ENCODE data around the gene COA8.
"Not testable (repeated sequence)": the region's sequence is repeated elsewhere in the genome, so short reads cannot be mapped to it uniquely, and the experiment has no call there.

The COA8 gene

GRCh38 chr14:103562429-103563225 is at the start of gene COA8, which contains the start of gene BAG5:
COA8 (plus strand) TSS chr14:103562960; CDS start chr14:103563002, 42 bp downstream.
BAG5 (minus strand) TSS chr14:103562657; CDS start chr14:103561164, 1,493 bp downstream.
- peak; percentile 87 for DNase-seq

- DNase-seq: peak; percentile 27
Measured at GRCh38 chr14:103514596-103515421, 48.0 kb upstream of the COA8 start.

DNA sequence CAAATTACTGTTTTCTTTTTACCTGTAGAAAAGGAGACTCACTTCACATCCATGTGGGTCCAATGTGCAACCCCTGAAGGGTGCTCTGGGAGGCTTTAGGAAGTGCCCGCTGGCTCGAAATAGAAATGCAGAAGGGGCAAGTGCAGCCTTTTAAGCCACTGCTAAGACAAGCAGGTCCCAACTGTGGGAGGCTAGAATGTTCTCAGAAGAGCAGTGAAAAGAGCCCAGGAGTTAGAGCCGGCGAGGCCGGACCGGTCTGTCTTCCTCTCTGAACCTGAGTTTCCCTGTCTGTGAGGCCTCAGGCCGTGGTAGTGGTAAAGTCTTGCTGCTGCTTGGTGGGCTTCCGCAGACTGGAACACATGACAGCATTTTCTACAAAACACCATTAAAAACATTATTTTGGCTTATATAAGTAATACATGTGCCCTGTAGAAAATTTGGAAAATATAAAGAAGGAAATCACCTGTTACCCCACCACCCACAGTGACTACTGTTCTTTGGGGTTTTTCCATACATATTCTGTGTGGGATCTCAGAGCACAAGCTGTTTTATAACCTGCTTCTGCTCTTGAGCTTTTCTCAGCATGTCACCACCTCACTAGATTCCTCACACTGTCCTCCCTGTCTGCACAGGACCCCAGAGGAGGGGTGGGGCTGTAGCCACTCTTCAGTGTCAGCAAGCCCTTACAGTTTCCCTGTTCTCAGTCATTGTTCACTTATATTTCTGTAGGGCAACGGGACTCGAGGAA is 46.2 kb upstream of the COA8 start:
- peak; percentile 18 for DNase-seq

DNA sequence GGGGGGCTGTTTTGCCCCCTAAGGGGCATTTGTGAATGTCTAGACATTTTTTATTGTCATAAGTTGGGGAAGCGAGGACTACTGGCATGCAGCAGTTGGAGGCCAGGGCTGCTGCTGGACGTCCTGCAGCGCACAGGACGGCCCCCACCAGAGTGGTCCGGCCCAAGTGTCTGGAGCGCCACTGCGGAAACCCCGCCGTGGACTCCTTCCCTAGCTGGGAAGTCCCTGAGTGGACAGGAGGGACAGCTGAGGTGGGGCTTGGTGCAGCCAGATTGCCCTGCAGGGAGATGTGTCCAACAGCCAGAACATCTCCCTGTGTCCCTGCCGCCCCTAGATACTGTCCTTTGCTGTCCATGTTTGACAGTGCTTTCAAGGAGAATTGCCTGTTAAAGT is 45.6 kb upstream of the COA8 start:
- no peak for DNase-seq

DNA sequence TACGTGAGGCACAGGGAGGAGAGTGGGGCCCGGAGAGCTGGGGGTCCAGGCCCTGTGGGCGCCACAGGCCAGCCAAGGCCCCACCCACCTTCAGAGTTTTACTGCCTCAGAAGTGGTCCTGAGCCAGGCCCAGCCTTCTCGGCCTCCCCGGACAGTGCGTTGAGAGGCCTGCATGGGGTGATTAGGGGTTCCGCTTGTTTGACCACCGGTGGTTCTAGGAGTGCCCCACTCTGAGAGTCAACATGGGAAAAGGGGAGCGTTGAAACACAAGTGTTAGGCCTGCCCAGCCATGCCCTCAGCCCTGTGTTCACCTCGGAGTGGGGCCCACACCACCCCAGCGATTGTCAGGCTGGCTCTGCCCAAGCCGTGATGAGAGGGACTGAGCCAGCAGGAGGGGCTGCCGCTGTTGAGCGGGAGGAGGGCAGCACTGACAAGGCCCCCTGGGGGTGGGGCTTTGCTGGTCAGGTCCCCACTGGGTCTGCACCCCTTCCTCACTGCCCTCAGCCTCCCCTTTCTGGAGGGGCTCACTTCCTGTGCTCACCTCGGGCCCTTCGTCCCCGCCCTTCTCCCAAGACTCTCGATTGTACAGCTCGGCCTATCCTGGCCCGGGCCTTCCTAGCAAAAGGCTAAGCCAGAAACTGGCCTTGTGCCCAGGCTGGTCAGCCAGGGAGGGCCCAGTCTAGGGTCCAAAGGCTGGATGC is 44.9 kb upstream of the COA8 start:
- DNase-seq: no peak

GRCh38 chr14:103518422-103519042 is 44.2 kb upstream of the COA8 start:
- peak; percentile 63 for DNase-seq

DNA sequence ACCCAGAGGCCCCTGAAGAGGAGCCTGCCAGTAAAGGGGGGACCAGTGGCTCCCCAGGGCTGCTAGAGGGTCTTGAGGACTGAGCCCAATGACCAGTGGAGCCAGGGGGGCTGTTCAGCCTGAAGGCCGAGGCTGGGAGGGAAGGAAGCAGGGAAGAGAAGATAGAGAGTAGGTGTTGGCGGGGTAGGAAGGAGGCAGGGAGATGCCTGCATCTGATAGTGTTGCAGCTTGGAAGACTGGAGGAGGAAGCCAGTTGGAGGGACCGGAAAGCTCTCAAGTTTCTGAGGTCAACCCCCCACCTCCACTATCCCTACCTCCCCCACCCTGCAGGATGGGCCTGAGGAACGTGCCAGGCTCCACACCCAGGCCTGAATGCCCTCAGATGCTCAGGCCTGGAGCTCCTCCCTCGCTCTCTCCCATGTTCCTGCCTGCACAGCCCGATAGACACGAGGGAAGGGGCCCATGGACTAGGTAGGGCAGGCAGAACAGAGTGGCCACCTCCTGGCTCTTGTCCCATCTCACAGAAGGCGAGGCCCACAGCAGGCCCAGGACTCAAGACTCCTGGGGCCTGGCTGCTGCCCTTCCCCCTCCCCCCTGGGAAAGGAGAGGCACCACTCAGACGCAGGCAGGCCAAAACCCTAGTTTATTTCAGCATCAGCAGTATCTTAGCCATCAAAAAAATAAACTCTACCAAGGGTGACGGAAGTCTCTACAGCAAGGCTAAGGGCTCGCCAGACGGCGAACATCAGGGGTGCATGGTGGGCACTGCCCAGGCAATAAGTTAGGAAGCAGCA is 43.5 kb upstream of the COA8 start:
- no peak for DNase-seq

- no peak for DNase-seq
Measured at GRCh38 chr14:103519837-103520212, 42.9 kb upstream of the COA8 start.

DNA sequence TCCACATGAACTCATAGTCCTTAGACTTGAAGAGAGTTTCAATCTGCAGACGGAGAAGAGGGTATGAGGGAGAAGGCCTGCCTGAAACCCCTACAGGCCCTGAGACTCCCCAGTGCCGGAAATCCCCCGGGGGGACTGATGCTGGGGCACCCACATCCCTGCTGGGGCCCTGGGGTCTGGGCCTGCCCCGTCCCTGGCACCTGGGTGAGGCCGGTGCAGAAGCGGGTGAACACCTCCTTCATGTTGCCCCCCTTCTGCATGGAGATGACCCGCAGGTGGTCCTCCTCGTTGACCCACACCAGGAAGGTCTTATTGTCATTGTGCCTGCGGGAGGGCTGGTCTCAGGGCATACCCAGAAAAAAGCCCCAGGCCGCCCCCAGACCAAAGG is 42.5 kb upstream of the COA8 start:
- DNase-seq: no peak

DNA sequence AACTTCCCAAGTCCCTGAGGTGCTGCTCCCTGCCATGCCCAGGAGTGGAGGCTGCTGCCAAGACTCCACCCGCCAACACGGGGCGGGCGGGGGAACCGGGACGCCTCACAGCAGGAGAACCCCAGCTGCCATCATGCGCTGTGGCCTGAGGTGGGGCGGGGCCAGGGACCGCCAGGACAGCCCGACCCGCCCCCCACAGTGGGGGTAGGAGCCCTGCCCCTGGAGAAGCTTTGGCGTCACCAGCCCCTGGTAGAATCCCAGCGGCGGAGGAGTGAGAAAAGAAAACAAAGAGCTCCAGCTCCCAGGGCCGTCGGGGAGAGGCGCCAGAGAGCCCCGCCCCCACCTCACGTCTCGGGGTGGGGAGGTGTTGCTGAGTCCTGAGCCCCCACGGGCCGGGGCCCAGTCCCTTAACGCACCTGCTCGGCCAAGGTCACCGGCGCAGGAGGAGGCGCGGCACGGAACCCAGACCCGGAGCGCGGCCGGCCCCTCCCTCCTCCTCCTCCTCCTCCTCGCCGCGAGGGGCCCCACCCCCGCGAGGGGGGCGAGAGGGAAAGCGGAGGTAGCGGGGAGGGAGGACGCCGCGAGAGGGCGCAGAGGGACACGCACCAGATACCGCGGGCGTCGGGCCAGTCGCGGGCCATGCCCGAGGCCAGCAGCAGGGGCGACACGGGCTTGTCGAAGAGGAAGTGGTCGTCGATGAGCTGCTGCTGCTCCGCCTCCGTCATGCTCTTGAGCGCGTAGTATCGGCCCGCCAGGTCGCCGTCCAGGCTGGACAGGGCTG is 41.9 kb upstream of the COA8 start:
- peak; percentile 61 for DNase-seq

DNA sequence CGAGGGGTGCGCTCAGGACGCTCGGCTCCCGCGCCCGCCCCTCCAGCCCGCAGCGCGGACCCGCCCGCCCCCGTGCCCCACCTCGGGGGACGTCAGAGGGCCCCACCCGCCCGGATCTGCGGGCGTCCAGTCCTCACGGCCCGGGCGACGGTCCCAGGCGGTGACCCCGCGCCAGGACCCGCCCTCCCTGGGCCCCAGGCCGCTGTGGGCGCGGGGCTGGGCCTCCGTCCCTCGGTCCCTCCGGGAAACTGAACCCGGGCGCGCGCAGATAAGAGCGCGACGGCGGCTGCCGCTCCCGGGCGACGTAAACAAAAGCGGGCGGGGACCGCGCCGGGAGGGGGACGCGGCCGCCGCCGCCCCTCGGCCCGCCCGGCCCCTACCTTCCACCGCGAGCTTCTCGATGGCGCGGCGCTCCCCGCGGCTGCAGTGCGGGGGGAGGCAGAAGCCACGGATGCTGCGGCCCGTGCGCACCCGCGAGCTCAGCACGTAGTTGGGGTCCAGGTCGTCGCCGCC is 41.3 kb upstream of the COA8 start:
- no peak for DNase-seq

- DNase-seq: no peak
Measured at GRCh38 chr14:103521951-103522563, 40.7 kb upstream of the COA8 start.

- DNase-seq: no peak
Measured at GRCh38 chr14:103522649-103523574, 39.8 kb upstream of the COA8 start, which contains the start of gene CKB. CKB (minus strand) TSS chr14:103522830; CDS start chr14:103522493, 337 bp downstream.

DNA sequence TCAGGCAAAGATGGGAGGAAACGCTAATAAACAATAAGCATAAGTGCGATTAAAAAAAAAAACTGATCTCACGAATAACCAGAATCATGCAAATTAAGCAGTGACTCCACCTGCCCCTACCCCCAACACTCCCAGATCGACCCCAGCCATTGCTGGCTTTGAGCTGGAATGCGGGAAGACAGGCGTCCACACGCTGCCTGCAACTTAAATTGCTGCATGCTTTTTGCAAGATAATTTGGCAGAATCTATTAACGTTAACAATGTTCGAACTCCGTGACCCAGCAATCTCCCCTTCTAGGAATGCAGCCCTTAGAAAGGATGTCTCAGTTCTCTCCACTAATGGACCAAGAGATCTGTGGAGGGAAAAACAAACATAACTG is 39.2 kb upstream of the COA8 start:
- DNase-seq: no peak

DNA sequence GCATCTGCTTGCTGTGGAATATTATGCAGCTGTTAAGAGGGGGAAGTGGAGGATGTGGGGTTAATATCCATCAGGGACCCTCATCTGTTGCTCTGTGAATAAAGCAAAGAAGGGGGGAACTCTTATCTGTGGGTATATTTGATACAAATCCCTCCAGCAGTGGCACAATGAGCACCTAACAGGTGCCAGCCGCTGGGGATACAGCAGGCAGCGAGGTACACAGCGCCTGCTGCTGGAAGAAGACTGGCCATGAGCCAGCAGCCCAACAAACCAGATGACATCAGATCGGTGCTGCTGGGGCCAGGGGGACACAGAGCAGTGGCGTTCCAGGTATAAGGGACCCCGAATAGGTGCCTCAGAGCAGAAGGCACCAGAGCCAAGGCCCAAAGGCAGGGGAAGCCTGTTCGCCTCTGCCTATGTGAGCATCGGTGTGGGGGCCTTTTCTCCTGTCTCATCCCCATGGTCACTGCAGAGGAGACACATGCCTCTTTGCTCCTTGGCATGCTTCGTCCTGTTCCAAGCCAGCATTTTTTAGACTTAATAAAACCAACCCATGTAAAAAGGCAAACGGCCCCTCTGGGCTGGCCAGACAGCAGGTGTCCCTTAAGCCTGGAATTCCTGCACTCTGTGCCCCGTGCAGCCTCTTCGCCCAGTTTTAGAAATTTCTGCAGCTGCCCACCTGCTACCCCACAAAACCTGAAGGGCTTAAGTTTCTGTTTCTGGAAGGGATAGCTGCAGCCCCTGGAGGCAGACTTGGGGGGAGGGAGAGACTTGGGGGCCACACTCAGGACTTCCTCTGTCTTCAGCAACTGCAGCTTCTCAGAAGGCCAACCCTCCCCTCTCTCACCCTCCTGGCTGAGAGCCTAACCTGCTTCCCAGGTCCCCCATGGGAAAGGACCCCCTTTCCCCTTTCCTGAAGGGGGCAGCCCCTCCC is 38.5 kb upstream of the COA8 start:
- DNase-seq: no peak

DNA sequence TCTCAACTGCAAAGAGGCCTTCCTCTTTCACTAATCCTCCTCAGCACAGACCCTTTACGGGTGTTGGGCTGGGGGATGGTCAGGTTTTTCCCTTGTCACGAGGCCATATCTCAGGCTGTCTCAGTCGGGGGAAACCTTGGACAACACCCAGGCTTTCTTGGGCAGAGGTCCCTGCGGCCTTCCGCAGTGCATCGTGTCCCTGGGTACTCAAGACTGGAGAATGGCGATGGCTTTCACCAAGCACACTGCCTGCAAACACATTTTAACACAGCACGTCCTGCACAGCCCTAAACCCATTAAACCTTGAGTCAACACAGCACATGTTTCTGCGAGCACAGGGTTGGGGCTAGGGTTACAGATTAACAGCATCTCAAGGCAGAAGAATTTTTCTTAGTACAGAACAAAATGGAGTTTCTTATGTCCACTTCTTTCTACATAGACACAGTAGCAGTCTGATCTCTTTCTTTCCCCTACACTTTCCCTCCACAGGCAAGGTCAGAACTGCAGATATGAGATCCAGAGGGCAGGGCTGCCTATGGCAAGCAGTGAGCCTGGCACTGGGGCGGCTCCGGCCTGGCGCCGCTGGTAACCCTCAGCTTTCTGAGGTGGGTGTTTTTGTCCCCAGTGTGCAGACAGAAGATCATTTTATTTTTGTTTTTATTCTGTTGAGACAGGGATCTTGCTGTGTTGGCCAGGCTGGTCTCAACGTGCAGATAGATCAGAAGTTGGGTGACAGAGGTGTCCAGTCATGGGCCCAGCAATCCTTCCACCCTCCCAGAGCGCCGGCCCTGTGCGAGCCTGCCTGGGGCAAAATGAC is 37.1 kb upstream of the COA8 start:
- not testable (repeated sequence) for DNase-seq
